Thyroid gland (tissue), 4 donors: ENCODE results near the gene DRC3. TPM values are rescaled to one million over a fixed set of nuclear protein-coding genes. Genes with fewer than 3 reads are reported as not detected.
A peak's percentile ranks its signal among the peaks of the same experiment; 100 is the strongest.
"Not testable (repeated sequence)": the region's sequence is repeated elsewhere in the genome, so short reads cannot be mapped to it uniquely, and the experiment has no call there.

Experiments
- DNase-seq, 2 donors: peaks; one replicate each; pipeline ENCODE4 v3.0.0-alpha.2; 2019
- H3K27ac ChIP-seq, 3 donors: fragments of 200-600 bp; sonication (generic); 1 replicate in 2 of 3; 2 replicates in 1 of 3; pipeline ENCODE4 v1.5.1; 2016 to 2019; ENCODE audit warnings: mild to moderate bottlenecking in 1 of 3, moderate library complexity in 1 of 3
- H3K27me3 ChIP-seq: fragments of 200-600 bp; sonication (generic); one replicate; pipeline ENCODE4 v1.5.1; 2019
- H3K36me3 ChIP-seq, 2 donors: fragments of 200-600 bp; sonication (generic); one replicate each; pipeline ENCODE4 v1.5.1; 2016 to 2019
- H3K4me1 ChIP-seq, 2 donors: fragments of 200-600 bp; sonication (generic); one replicate each; pipeline ENCODE4 v1.5.1; 2017 to 2019
- H3K4me3 ChIP-seq, 3 donors: fragments of 200-600 bp; sonication (generic); replicated peaks in 1 of 3; 1 replicate in 2 of 3; 2 replicates in 1 of 3; pipeline ENCODE4 v1.5.1; 2016; ENCODE audit warnings: mild to moderate bottlenecking in 1 of 3
- H3K9me3 ChIP-seq: fragments of 200-600 bp; sonication (generic); one replicate; pipeline ENCODE4 v1.5.1; 2017
- CTCF ChIP-seq, 6 experiments: fragments of 200-600 bp in 3 of 6; fragments of 450-650 bp in 3 of 6; sonication (generic) in 3 of 6; IDR thresholded peaks; one replicate each; pipeline ENCODE4 v1.5.1; 2016 to 2019; ENCODE audit warnings: antibody characterized with exemption in 6 of 6, mild to moderate bottlenecking in 2 of 6, inconsistent platforms in 1 of 6, moderate library complexity in 1 of 6
- POLR2A ChIP-seq, 2 donors: fragments of 450-650 bp; IDR thresholded peaks; one replicate each; pipeline ENCODE4 v1.6.1; 2017; ENCODE audit warnings: antibody characterized with exemption in 2 of 2, mild to moderate bottlenecking in 2 of 2, moderate library complexity in 1 of 2
- WGBS, 2 donors: methylation state at CpG; one replicate each; pipeline ENCODE4 v1.1.5; 2017; 5-methylcytosine and 5-hydroxymethylcytosine counted together
- intact Hi-C: fragments of 100-400 bp; cut with DNase I; formaldehyde crosslinking; loops from one replicate; pipeline ENCODE4 v1.15.1; 2023
- total RNA-seq, 4 donors: library from RNA; depleted of rRNA; stranded (reverse); fragments of >200 nt; gene quantifications; one replicate each; pipeline ENCODE4 v1.2.3, GENCODE V29; 2016

The DRC3 gene
- total RNA-seq, 4 donors from 2014 or later = 18.5 to 28.7 (median 23.4) TPM

- Histone ChIP-seq H3K27ac (peak overlapping the region in 2 of 3 donors; percentile 29 to 39), H3K36me3 (no peaks in the 10 kb centered on the region), H3K4me1 (peaks cover 54 to 86% of the 10 kb centered on the region in 2 donors), H3K27me3 (no peaks in the 10 kb centered on the region), H3K9me3 (no peaks in the 10 kb centered on the region), H3K4me3 (no peak overlapping the region)
- TF ChIP-seq CTCF (IDR thresholded peaks at IDR 0.05) = no peak
- TF ChIP-seq POLR2A (IDR thresholded peaks at IDR 0.05) = no peak
- 90 to 94% methylated on average over 4 of the region's 4 CpGs for WGBS, 2 donors
- intact Hi-C loops = no loop called here
- no peak for DNase-seq
Measured at GRCh38 chr17:17937201-17937853, 35.3 kb upstream of the DRC3 start.

- peaks cover 56 to 91% of the 10 kb centered on the region in 2 donors for H3K4me1 ChIP-seq
- no peak for TF ChIP-seq POLR2A (IDR thresholded peaks at IDR 0.05)
- no peak for TF ChIP-seq CTCF (IDR thresholded peaks at IDR 0.05)
- H3K36me3 ChIP-seq = no peaks in the 10 kb centered on the region
- no peak overlapping the region for H3K4me3 ChIP-seq
- 68 to 77% methylated on average over 5 of the region's 5 CpGs for WGBS, 2 donors
- intact Hi-C loops = no loop called here
- H3K27me3 ChIP-seq = no peaks in the 10 kb centered on the region
- H3K27ac ChIP-seq = peak overlapping the region; percentile 4 to 44 (median 39)
- no peak for DNase-seq
- no peaks in the 10 kb centered on the region for H3K9me3 ChIP-seq
Measured at GRCh38 chr17:17937958-17938357, 34.7 kb upstream of the DRC3 start.

GRCh38 chr17:17938388-17939107, 34.1 kb upstream of the DRC3 start:
- Histone ChIP-seq H3K36me3 (no peaks in the 10 kb centered on the region), H3K9me3 (no peaks in the 10 kb centered on the region), H3K27me3 (no peaks in the 10 kb centered on the region), H3K4me3 (no peak overlapping the region), H3K4me1 (peaks cover 62 to 91% of the 10 kb centered on the region in 2 donors), H3K27ac (peak overlapping the region; percentile 39 to 44 (median 41))
- TF ChIP-seq POLR2A (IDR thresholded peaks at IDR 0.05) (no peak), CTCF (IDR thresholded peaks at IDR 0.05) (no peak)
- DNase-seq = no peak
- 66 to 75% methylated on average over 8 of the region's 8 CpGs for WGBS, 2 donors
- intact Hi-C loops = no loop called here

- H3K27me3 ChIP-seq, intact Hi-C loops, H3K4me3 ChIP-seq, H3K36me3 ChIP-seq, H3K9me3 ChIP-seq: not testable (repeated sequence)
- H3K4me1 ChIP-seq = peaks cover 66 to 91% of the 10 kb centered on the region in 2 donors
- 71 to 82% methylated on average over 7 of the region's 7 CpGs for WGBS, 2 donors
- peak in 1 of 2 donors; percentile 40 for DNase-seq
- H3K27ac ChIP-seq = peak overlapping the region; percentile 72 to 77 (median 73)
Measured at GRCh38 chr17:17939941-17940340, 32.7 kb upstream of the DRC3 start.

DNA sequence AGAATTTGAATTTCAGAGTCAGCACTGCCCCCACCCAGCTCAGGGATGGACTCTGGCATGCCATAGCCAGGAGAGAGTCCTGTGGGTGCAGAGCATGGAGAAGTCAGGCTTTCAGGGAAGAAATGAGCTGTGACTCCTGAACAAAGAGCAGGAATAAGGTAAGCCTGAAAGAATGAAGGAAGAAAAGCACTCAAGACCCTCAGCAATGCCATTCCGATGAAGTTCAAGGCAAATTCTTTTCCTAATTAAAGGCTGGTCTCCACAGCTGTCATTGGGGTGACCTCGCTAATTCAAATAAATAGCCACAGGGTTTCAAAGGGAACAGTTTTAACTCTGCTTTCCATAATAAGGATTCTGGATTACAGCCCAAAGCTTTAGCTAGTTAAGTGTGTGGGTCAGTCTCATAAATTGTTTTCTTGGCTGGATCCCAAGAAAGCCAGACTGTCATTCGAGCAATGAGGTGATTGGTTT, 32.2 kb upstream of the DRC3 start:
- 17 to 20% methylated on average over 3 of the region's 3 CpGs for WGBS, 2 donors
- no peak overlapping the region for H3K4me3 ChIP-seq
- peaks cover 66 to 86% of the 10 kb centered on the region in 2 donors for H3K4me1 ChIP-seq
- H3K36me3 ChIP-seq = no peaks in the 10 kb centered on the region
- DNase-seq = peak; percentile 52 to 58
- no peaks in the 10 kb centered on the region for H3K9me3 ChIP-seq
- TF ChIP-seq CTCF (IDR thresholded peaks at IDR 0.05) (no peak), POLR2A (IDR thresholded peaks at IDR 0.05) (no peak)
- no peaks in the 10 kb centered on the region for H3K27me3 ChIP-seq
- H3K27ac ChIP-seq = peak overlapping the region; percentile 72 to 77 (median 73)
- intact Hi-C loops = no loop called here
